K562 (cell line): ENCODE data around the gene SRCIN1. TPM values are rescaled to one million over a fixed set of nuclear protein-coding genes. Genes with fewer than 3 reads are reported as not detected.
A peak's percentile ranks its signal among the peaks of the same experiment; 100 is the strongest.

Source experiments
- ATAC-seq: fragments of 200-7000 bp; cut with Tn5 transposase; 3 replicates; pipeline ENCODE4 v1.9.1; 2020; ENCODE audit warnings: moderate library complexity
- BruUV-seq: library from RNA; stranded (reverse); fragments of 400-500 nt; replicated peaks from 2 replicates; lab custom pipeline; 2021; lab: Mats Ljungman, UMichigan
- CTCF ChIA-PET: fragments of 300-600 bp; formaldehyde crosslinking; extraction: SDS; loops from one replicate; lab custom pipeline; 2021; ENCODE audit warnings: low intra/inter-chr PET ratio; lab: Yijun Ruan, JAX
- POLR2A ChIA-PET: fragments of 300-600, 350-650 bp; sonication (Branson Sonifier 250); formaldehyde crosslinking; extraction: SDS; loops from one replicate; lab custom pipeline; 2021; ENCODE audit warnings: antibody characterized with exemption, inconsistent platforms; lab: Yijun Ruan, JAX
- DNase-seq, 4 experiments: peaks; one replicate each; pipeline versions ENCODE4 v3.0.0 to v3.0.0-alpha.2; 2011 to 2018; ENCODE audit warnings: low spot score in 3 of 4, mixed read lengths in 3 of 4; ENCODE audit errors: extremely low read depth in 1 of 4
- FAIRE-seq: peaks from 2 replicates; lab custom pipeline; 2011; peaks lifted over from hg19 to GRCh38; lab: Jason Lieb, UNC
- H2AFZ ChIP-seq: 2 replicates; pipeline ENCODE4 v1.6.0; 2011; ENCODE audit warnings: low read depth, low read length, control low read depth, inconsistent platforms
- H3K27ac ChIP-seq: fragments of 200-600 bp; 3 replicates; pipeline ENCODE4 v1.8.0; 2011; ENCODE audit warnings: low read depth, mild to moderate bottlenecking, control low read depth, inconsistent platforms, low read length, moderate library complexity, mixed read lengths; ENCODE audit errors: extremely low read depth
- H3K27me3 ChIP-seq, 2 experiments: fragments of 300-600 bp in 1 of 2; 2 replicates in 1 of 2; 3 replicates in 1 of 2; pipeline versions ENCODE4 v1.6.0 to v1.8.0; 2011; ENCODE audit warnings: inconsistent platforms in 2 of 2, low read length in 2 of 2, mild to moderate bottlenecking in 1 of 2, mixed read lengths in 1 of 2, moderate library complexity in 1 of 2; ENCODE audit not compliant: control insufficient read depth in 2 of 2, insufficient read depth in 2 of 2
- H3K36me3 ChIP-seq: fragments of 300-600 bp; 3 replicates; pipeline ENCODE4 v1.8.0; 2011; ENCODE audit warnings: mild to moderate bottlenecking, low read length, inconsistent platforms; ENCODE audit not compliant: control insufficient read depth, insufficient read depth
- H3K4me1 ChIP-seq, 2 experiments: fragments of 200-600 bp in 1 of 2; replicated peaks in 1 of 2; 2 replicates in 1 of 2; 3 replicates in 1 of 2; pipeline versions ENCODE4 v1.5.1 to v1.8.0; 2011; ENCODE audit warnings: inconsistent platforms in 2 of 2, low read length in 2 of 2, mild to moderate bottlenecking in 1 of 2, mixed read lengths in 1 of 2, moderate library complexity in 1 of 2; ENCODE audit not compliant: control insufficient read depth in 2 of 2, insufficient read depth in 2 of 2
- H3K4me2 ChIP-seq: 2 replicates; pipeline ENCODE4 v1.6.1; 2011; ENCODE audit warnings: low read length, control low read depth, inconsistent platforms, mixed read lengths; ENCODE audit not compliant: insufficient read depth
- H3K4me3 ChIP-seq: fragments of 200-600 bp; sonication (generic), shearing (Covaris generic); 2 replicates; pipeline ENCODE4 v1.5.1; 2016; ENCODE audit warnings: control low read depth, inconsistent platforms
- H3K79me2 ChIP-seq: fragments of 200-600 bp; 3 replicates; pipeline ENCODE4 v1.8.0; 2011; ENCODE audit warnings: low read length, inconsistent platforms; ENCODE audit not compliant: control insufficient read depth, insufficient read depth
- H3K9ac ChIP-seq, 2 experiments: 2 replicates each; pipeline versions ENCODE4 v1.6.0 to v1.6.1; 2011; ENCODE audit warnings: low read depth in 2 of 2, low read length in 2 of 2, control low read depth in 1 of 2, inconsistent platforms in 1 of 2, mild to moderate bottlenecking in 1 of 2, mixed read lengths in 1 of 2; ENCODE audit not compliant: insufficient read depth in 1 of 2
- H3K9me1 ChIP-seq: one replicate; pipeline ENCODE4 v1.6.0; 2011; ENCODE audit warnings: inconsistent platforms, mild to moderate bottlenecking, low read length, moderate library complexity; ENCODE audit not compliant: control insufficient read depth, insufficient read depth
- H3K9me3 ChIP-seq: replicated peaks from 2 replicates; pipeline ENCODE4 v1.5.1; 2011; ENCODE audit warnings: low read depth, low read length, inconsistent platforms; ENCODE audit not compliant: control insufficient read depth, insufficient read depth
- H4K20me1 ChIP-seq: replicated peaks from 2 replicates; pipeline ENCODE4 v1.6.1; 2011; ENCODE audit warnings: low read length, inconsistent platforms, mixed read lengths; ENCODE audit not compliant: control insufficient read depth, insufficient read depth
- ARID1B ChIP-seq: fragments of 450-650 bp; IDR thresholded peaks from 2 replicates; pipeline ENCODE4 v1.6.1; 2016; ENCODE audit warnings: antibody characterized with exemption, mild to moderate bottlenecking, inconsistent platforms
- CBFA2T2 ChIP-seq: fragments of 450-650 bp; conservative IDR thresholded peaks from 2 replicates; pipeline ENCODE4 v1.6.1; 2017; ENCODE audit warnings: mild to moderate bottlenecking
- DPF2 ChIP-seq: fragments of 450-650 bp; IDR thresholded peaks from 2 replicates; pipeline ENCODE4 v1.6.1; 2016
- EWSR1 ChIP-seq: fragments of 450-650 bp; IDR thresholded peaks from 2 replicates; pipeline ENCODE4 v1.6.1; 2018; ENCODE audit warnings: borderline replicate concordance, mild to moderate bottlenecking, low read depth, moderate library complexity; ENCODE audit not compliant: partially characterized antibody
- GATAD2B ChIP-seq: fragments of 450-650 bp; IDR thresholded peaks from 2 replicates; pipeline ENCODE4 v1.6.1; 2017; ENCODE audit warnings: mild to moderate bottlenecking, borderline replicate concordance
- KDM1A ChIP-seq, 2 experiments: fragments of 450-650 bp; IDR thresholded peaks; 2 replicates each; pipeline ENCODE4 v1.6.1; 2016; ENCODE audit warnings: mild to moderate bottlenecking in 2 of 2
- NCOR1 ChIP-seq: fragments of 450-650 bp; IDR thresholded peaks from 2 replicates; pipeline ENCODE4 v1.6.1; 2016; ENCODE audit warnings: mild to moderate bottlenecking, moderate library complexity
- RCOR1 ChIP-seq, 2 experiments: IDR thresholded peaks; 2 replicates each; pipeline ENCODE4 v1.6.1; 2012; ENCODE audit warnings: low read depth in 2 of 2, low read length in 2 of 2, borderline replicate concordance in 1 of 2, improper control_type of control experiment in 1 of 2
- SMARCE1 ChIP-seq: fragments of 450-650 bp; IDR thresholded peaks from 2 replicates; pipeline ENCODE4 v1.7.1; 2016; ENCODE audit warnings: mild to moderate bottlenecking
- TCF3 ChIP-seq: sonication (generic); formaldehyde crosslinking; IDR thresholded peaks from 2 replicates; pipeline ENCODE4 v1.4.0; 2020; ENCODE audit warnings: mild to moderate bottlenecking, missing genetic modification reagents
- TEAD4 ChIP-seq, 2 experiments: sonication (generic) in 1 of 2; formaldehyde crosslinking in 1 of 2; IDR thresholded peaks; 2 replicates each; pipeline versions ENCODE4 v1.6.1 to v1.8.0; 2012 to 2022; ENCODE audit warnings: borderline replicate concordance in 1 of 2, inconsistent platforms in 1 of 2, low read length in 1 of 2, mild to moderate bottlenecking in 1 of 2, missing genetic modification reagents in 1 of 2
- TRIM25 ChIP-seq: fragments of 450-650 bp; IDR thresholded peaks from 2 replicates; pipeline ENCODE4 v1.7.0; 2016; ENCODE audit warnings: borderline replicate concordance
- ZNF766 ChIP-seq: fragments of 200-800 bp; sonication (Bioruptor generic); conservative IDR thresholded peaks from 2 replicates; pipeline ENCODE4 v1.6.1; 2016; ENCODE audit warnings: missing genetic modification characterization, missing compliant biosample characterization
- WGBS: fragments of 100-300 bp; shearing (Covaris generic); methylation state at CpG from one replicate; pipeline ENCODE4 v1.1.6; 2016; ENCODE audit warnings: low coverage, mixed read lengths; ENCODE audit not compliant: insufficient coverage; ENCODE audit errors: missing lambda C conversion rate; 5-methylcytosine and 5-hydroxymethylcytosine counted together
- in situ Hi-C: fragments of 300-500 bp; cut with MboI; formaldehyde crosslinking; loops from 4 replicates; pipeline ENCODE4 v1.15.0; 2018; ENCODE audit warnings: inconsistent platforms, mixed read lengths
- intact Hi-C: fragments of 100-400 bp; cut with micrococcal nuclease; formaldehyde crosslinking; loops from 2 replicates; pipeline ENCODE4 v1.14.2; 2022
- polyA plus RNA-seq, 8 experiments: library from polyadenylated mRNA; depleted of rRNA in 4 of 8; stranded (reverse) in 5 of 8; unstranded in 3 of 8; fragments of >200 nt; fragmentation: Nextera tagmentation in 2 of 8; fragmentation: Illumina TruSeq in 1 of 8; extraction: Ambion mirVana in 2 of 8; extraction: Trizol in 1 of 8; gene quantifications; 2 replicates each; pipeline versions ENCODE4 v1.2.1 to v1.2.3, GENCODE V29; 2011 to 2014; ENCODE audit warnings: inconsistent platforms in 1 of 8, missing spikeins in 1 of 8
- total RNA-seq, 7 experiments: library from RNA; depleted of rRNA in 6 of 7; stranded (reverse); fragments of >200 nt in 6 of 7; fragmentation: Illumina TruSeq in 2 of 7; extraction: Trizol in 2 of 7; gene quantifications; 2 replicates each; pipeline versions ENCODE4 v1.2.1 to v1.2.3, GENCODE V29; 2011 to 2021; ENCODE audit warnings: low replicate concordance in 1 of 7
- TF ChIP-seq, protein P1 (sequence below): fragments of 200-800 bp; sonication (Bioruptor generic); IDR thresholded peaks from 2 replicates; pipeline ENCODE4 v1.6.1; 2017; ENCODE audit warnings: missing genetic modification characterization, missing compliant biosample characterization
- TF ChIP-seq, protein P2 (sequence below), 2 experiments: IDR thresholded peaks; 2 replicates each; pipeline ENCODE4 v1.6.1; 2011; ENCODE audit warnings: borderline replicate concordance in 1 of 2, control low read depth in 1 of 2, low read depth in 1 of 2, low read length in 1 of 2, mild to moderate bottlenecking in 1 of 2, mixed read lengths in 1 of 2, moderate library complexity in 1 of 2; ENCODE audit not compliant: insufficient read depth in 1 of 2, insufficient read length in 1 of 2, poor library complexity in 1 of 2, severe bottlenecking in 1 of 2; ENCODE audit errors: extremely low read depth in 1 of 2

The SRCIN1 gene
- total and polyA plus RNA-seq, 9 of the 15 experiments (the other 6 are each of a cell fraction or from before 2014, with no cell fraction given), result 0.09 to 0.33 (median 0.13) TPM; not detected in 6

DNA sequence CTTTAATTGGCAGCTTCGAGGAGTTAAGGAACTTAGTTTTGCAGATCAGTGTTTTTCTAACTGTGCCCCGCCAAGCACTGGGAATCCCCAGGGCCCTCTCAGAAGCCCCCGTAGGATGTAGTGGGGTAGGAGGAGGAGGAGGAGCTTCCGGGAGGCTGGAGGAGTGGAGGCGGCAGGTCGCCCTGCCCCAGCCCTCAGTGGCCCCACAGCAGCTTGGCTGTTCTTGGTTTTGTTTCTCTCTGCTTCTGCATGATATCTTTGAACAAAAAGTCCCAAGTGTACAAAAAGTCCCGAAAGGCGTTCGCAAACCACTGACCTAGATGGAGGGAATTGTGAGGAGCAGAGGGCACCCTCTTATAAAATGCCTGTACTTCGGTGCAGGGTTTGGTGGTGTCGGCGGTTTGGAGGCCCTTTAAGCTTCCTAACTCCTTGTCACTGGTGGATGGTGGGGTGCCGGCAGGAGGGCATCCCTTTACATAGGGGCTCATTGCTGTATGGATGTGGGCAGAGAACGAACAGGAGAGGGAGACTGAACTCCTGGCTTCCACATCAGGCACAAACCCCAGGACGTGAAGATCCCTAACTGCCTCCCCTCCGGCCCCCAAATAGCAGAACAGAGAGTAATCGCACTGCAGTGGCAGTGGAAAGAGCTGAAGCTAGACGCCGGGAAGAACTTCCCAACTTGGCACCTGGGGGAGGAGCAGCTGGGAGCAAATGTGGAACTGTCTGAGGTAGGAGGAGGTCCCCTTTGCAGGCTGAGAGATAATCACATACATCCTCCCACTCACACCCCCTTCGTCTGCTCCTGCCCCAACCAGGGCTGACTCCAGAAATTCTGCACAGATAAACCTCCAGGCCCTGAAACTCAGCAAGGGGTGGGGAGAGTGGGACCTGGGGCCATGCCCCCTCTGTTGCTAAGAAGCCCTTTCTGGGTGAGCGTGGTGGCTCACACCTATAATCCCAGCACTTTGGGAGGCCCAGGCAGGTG is 49.0 kb upstream of the SRCIN1 start:
- 5% methylated on average over 20 of the region's 21 CpGs for WGBS
- peak; percentile 56 to 71 (median 62) for DNase-seq
- intact Hi-C loops (no loop called here), in situ Hi-C loops (no loop called here)
- 0 out of 2 replicates have a peak, but pooled peaks cover 4% of the 10 kb centered on the region for H4K20me1 ChIP-seq
- peaks cover 2 to 23% of the 10 kb centered on the region in 2 experiments; a peak in 3 of 5 replicates for H3K27me3 ChIP-seq
- no peak overlapping the region for H3K4me3 ChIP-seq
- H3K4me1 ChIP-seq, result peaks cover 7 to 33% of the 10 kb centered on the region in 2 experiments; a peak in 4 of 5 replicates
- H3K36me3 ChIP-seq, result no peaks in the 10 kb centered on the region
- peak overlapping the region; percentile 58; the same call in 1 of the 2 replicates for H3K4me2 ChIP-seq
- no peaks in the 10 kb centered on the region for H3K9me3 ChIP-seq
- CTCF ChIA-PET, result interaction anchor here (0.6 kb wide), 1 partner anchor 12 kb away, joined by 3 read pairs; no protein-coding TSS in a partner anchor
- no TSS peak for BruUV-seq
- FAIRE-seq, result no peak
- H3K79me2 ChIP-seq, result no peaks in the 10 kb centered on the region
- no peak overlapping the region for H2AFZ ChIP-seq
- no peak overlapping the region for H3K27ac ChIP-seq
- peak overlapping the region in 1 of 2 experiments; percentile 79; a peak in 2 of 4 replicates for H3K9ac ChIP-seq
- POLR2A ChIA-PET, result interaction anchor here (0.7 to 1.1 kb wide), 3 partner anchors 13 to 30 kb away, joined by 3 to 4 read pairs (median 3); no protein-coding TSS in a partner anchor
- peak; percentile 79 for ATAC-seq
- no peaks in the 10 kb centered on the region for H3K9me1 ChIP-seq
- TF ChIP-seq TRIM25 (no peak), GATAD2B (no peak), RCOR1 (IDR thresholded peaks at IDR 0.05; ENCODE audit: borderline replicate concordance in 1 of 2, low read depth in 2 of 2, low read length in 2 of 2) (peak in 1 of 2 experiments; percentile 71; a peak in 1 of 4 replicates), SMARCE1 (0 out of 2 replicates have a peak, but pooled peaks have one; percentile 14), CBFA2T2 (peak; percentile 64), TCF3 (CRISPR knock-in tag) (peak; percentile 53), ZNF766 (CRISPR knock-in tag) (peak; percentile 93), NCOR1 (peak; percentile 71), TEAD4 (IDR thresholded peaks at IDR 0.05; ENCODE audit: low read length) (0 out of 2 replicates have a peak, but pooled peaks have one; percentile 31), TEAD4 (CRISPR knock-in tag; IDR thresholded peaks at IDR 0.05; ENCODE audit: borderline replicate concordance) (no peak), ARID1B (peak; percentile 69), EWSR1 (no peak), KDM1A (IDR thresholded peaks at IDR 0.05) (peak in 1 of 2 experiments; percentile 31; a peak in 2 of 4 replicates), DPF2 (peak; percentile 51; the same call in 1 of the 2 replicates)
- TF ChIP-seq, protein P1, sequence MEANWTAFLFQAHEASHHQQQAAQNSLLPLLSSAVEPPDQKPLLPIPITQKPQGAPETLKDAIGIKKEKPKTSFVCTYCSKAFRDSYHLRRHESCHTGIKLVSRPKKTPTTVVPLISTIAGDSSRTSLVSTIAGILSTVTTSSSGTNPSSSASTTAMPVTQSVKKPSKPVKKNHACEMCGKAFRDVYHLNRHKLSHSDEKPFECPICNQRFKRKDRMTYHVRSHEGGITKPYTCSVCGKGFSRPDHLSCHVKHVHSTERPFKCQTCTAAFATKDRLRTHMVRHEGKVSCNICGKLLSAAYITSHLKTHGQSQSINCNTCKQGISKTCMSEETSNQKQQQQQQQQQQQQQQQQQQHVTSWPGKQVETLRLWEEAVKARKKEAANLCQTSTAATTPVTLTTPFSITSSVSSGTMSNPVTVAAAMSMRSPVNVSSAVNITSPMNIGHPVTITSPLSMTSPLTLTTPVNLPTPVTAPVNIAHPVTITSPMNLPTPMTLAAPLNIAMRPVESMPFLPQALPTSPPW (CRISPR knock-in tag), result peak; percentile 63
- TF ChIP-seq, protein P2, sequence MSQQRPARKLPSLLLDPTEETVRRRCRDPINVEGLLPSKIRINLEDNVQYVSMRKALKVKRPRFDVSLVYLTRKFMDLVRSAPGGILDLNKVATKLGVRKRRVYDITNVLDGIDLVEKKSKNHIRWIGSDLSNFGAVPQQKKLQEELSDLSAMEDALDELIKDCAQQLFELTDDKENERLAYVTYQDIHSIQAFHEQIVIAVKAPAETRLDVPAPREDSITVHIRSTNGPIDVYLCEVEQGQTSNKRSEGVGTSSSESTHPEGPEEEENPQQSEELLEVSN (IDR thresholded peaks at IDR 0.05; ENCODE audit: borderline replicate concordance in 1 of 2, extremely low read depth in 1 of 2, insufficient read depth in 1 of 2, insufficient read length in 1 of 2, low read depth in 1 of 2, low read length in 1 of 2, poor library complexity in 1 of 2, severe bottlenecking in 1 of 2), result no peak
